NCI-H748 treated with DMSO at 0.1 percent for 48 hours (cell line): ENCODE results near the gene EHD4.

Experiments used
- DNase-seq: peaks from one replicate; lab custom pipeline; 2025; lab: John Stamatoyannopoulos, UW

EHD4 gene

DNA sequence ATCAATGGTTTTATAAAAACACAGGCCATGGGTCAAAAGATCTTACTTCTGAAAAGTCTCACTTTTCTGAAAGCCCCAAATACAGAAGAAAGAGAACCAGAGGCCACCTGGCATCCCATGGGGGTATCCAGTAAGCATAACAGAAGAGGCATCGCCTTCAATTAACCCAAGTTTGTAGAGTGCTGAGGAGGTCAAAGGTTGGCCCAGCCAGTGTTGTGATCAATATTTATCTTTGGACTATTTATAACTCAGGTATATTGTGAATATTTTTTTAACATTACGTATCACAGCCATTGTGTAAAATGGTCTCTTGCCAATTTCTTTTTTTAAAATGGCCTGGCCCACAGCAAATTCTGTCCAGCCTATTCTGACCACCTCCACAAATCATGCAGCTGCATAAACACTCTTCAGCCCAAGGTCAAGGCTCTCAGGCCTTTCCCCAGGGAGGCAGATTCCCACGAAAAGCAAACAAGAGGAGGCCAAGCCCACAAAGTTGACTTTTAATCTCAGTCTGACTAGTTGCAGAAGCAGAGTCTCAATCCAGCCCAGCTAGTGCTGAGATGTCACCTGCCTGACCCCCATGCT, 52.3 kb downstream of the EHD4 start:
- DNase-seq = peak; percentile 1

DNA sequence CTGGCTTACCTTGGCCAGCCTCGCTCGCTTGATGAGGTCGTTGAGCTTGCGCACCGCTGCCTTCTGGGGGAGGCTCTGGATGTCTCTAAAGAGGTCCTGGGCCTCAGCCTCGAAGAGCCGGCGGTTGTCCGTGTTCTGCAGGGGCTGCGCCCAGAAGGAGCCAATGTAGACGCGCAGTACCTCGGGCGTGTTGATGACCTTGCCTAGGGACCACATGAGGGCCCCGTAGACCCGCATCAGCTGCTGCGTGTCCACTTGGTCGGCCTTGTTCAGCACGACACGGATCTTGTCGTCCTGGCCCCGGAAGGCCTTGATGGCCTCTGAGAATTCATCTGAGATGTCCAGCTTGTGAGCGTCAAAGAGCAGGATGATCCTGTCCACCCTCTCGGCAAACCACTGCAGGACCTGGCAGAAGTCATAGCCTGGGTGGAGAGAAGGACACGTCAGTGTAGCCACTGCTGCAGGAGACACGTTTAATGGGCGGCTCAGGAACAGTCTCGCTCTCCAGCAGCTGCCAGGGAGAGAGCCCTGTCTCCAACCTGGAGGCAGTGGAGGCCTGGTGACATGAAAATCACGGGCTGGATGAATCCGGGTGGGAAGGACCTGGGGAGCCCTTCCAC, 53.0 kb downstream of the EHD4 start:
- no peak for DNase-seq

DNA sequence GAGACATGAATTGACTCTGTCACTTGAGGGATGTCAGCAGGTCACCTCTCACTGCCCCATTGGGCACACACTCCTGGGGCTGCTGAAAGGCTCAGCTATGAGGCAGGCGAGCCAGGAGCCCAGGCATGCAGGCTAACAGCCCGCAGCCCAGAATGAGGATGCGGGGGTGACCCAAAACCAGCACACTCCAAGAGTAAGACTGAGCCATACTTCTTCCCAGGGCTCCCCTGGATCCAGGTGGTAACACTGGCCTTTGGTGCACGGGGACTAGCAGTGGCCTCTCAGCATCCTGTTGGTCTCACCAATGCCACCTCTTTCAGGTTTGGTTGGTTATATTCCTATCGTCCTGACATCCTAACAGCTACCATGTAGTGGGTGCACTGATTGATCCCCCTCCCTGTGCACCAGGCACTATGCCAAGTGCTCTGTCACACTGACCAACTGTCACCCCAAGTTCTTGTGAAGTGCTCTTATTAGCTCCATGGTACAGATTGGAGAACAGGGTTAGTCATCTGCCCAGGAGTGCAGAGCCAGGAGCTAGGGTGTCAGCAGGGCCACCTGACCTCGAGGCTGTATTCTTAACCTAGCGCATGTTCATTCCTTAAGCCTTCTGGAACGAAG, 53.7 kb downstream of the EHD4 start:
- no peak for DNase-seq

DNA sequence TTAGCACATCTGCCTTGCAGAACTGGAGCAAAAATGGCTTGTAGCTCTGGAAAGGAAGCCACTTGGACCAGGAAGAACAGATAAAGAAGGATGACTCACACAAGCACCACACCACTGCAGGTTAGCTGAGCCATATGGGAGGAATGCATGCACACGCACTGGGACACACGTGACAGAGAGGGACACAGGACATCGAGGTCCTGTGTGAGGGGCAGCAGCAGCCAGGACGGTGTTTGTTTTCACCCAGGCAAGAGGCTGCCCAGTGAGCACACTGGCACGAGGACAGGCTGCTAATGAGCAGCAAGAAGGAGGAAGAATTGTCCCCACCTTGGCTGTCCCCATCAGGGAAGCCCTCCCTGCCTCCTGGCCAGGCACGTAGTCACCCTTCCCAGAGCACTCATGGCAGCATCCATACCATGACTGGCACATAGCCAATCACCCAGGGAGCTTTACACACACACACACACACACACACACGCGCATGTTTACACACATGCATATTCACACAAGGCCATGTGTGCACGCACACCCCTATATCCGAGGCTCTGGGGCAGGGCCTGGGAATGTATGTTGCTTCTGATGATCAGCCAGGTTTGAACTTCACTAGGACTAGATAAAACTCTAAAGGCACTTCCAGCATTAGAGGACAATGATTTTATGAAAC, 54.5 kb downstream of the EHD4 start:
- no peak for DNase-seq

GRCh38 chr15:41915255-41915994, 56.9 kb downstream of the EHD4 start:
- DNase-seq = no peak

DNA sequence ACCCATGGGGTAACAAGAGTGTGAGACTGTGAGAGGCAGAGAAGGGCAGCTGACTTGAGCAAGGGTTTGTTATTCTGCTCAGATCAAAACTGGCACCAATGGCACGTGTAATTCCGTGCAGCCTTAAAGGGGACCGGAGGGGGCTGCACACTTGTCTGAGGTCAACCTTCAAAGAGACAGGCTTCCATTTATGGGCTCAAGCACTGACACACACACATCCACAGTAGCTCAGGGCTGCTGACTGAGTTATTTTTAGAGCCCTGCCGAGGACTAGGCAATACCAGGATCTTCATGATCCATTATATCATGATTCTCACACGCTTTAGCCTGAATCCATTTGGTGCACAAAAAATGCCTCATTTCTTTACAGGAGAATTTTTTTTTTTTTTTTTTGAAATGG, 57.9 kb downstream of the EHD4 start:
- no peak for DNase-seq

- DNase-seq = no peak
These were observed 59.1 kb downstream of the EHD4 start for GRCh38 chr15:41913256-41913655.

GRCh38 chr15:41911691-41912345, 60.5 kb downstream of the EHD4 start:
- DNase-seq = no peak

DNA sequence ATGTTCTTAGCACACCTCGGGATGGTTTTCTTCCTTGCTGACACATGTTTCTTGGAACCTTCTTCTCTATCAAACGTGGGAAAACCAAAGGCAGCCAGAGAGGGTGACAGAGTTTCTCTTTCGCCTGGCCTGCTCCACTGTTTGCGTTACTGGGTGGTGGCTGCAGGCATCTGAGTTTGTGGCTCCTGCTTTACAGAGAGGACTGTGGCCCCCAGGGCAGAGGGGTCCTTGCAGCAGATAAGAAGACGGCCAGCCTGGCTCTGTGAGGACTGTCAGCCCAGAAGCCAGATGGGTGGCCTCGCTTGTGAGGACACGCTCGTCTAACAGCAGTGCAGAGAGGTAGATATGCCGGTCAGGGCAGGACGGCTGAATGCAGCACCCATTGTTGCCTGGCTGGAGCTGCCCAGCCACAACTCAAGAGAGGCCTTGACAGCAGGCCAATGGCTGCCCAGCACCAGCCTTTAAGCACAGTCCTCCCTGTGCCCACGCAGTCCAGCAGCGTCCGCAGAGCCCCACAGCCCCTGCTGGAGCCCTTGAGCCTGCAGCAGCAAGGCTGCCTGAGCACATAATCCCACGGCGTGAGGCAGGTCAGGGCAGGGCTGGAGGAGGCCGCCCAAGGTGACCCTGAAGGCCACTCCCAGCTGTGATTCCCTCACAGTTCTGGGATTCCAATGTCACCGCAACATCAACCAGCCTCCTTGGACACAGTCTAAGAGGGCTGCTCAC, 63.5 kb downstream of the EHD4 start:
- no peak for DNase-seq

DNA sequence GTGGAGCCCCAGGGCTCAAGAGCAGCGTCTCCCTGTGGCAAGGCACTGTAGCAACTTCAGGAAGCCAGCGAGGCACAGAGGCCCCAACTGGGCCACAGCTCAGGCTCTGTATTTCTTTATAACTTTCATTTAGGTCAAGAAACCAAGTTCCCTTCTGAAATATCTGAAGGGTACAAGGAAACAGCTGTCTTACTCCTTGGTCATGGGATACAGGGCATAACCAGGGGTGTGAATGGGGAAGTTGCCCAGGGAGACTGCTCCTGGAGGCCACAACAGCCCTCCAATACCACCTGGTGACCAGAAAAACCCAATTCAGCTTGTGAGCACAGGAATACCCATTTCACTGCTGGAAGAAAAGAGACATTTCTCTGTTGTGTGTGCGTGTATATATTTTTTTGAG, 65.2 kb downstream of the EHD4 start:
- DNase-seq = no peak

DNA sequence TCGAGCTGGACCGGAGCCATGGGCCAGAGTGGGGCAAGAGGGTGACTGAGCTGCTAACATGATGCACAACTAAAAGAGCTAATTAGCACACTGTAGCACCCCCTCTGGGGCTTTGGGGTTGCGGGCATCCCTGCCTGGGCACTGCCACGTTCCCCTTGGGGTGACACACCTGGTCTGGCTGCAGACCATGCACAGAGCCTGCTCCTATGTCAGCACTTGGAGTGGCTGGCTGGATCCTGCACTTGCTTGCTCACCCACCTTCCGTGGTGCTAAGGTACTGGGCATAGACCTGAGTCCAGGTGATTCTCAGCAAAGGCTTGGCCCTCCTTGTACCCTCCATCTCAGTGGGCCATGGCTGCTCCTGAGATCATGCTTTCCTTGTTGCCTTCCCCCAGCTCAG, 65.7 kb downstream of the EHD4 start:
- DNase-seq = no peak

DNA sequence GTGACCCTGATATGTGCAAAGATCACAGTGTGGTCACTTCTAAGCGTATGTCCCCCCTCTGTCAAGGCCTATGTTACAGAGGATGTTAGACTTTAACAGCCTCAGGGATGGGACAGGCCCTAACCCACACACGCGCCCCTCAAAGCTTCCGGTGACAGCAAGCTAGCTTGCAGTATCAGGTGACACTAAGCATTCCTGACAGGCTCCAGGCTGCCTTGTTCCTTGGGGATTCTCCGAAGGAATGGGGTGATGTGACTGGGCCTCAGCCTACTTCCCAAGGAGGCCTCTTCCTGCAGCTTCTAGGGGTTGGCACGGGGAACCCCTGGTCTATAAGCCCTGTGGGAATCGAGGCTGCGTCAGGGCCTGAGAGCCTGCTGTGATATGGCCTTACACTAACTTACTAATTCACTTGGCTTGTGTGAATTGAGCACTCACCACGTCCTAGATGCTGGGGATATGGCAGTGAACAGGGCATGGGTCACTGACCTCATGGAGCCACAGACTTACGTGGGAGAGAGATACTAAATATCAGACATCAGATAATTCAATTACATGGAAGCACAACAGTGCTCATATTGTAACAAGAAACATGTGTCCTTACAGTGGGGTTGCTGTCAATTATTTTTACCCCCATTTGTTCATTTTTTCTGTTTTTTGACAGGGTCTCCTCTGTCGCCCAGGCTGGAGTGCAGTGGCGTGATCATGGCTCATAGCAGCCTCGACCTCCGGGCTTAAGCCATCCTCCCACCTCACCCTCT, 67.1 kb downstream of the EHD4 start:
- no peak for DNase-seq

DNA sequence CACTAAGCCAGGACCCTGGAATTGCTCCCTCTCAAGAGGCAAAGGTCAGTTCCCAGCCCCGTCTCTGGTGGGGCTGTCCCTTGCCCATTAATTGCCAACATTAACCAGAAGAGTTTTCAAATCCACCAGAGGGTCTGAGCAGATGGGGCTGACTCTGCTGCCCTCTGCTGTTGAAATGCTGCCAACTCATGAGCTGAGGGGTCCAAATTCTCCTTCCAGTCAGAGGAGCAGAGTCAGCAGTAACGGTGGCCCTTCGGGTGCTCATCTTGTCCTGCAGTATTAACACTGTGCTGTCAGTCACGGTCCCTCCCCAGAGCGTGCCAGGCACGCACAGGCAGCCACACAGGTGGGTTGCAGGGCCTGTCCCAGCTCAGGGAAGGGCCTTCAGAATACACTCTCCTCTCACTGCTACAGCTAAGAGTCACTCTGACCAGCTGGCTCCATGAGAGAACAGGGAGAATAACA, 67.8 kb downstream of the EHD4 start:
- DNase-seq = peak; percentile 3

DNA sequence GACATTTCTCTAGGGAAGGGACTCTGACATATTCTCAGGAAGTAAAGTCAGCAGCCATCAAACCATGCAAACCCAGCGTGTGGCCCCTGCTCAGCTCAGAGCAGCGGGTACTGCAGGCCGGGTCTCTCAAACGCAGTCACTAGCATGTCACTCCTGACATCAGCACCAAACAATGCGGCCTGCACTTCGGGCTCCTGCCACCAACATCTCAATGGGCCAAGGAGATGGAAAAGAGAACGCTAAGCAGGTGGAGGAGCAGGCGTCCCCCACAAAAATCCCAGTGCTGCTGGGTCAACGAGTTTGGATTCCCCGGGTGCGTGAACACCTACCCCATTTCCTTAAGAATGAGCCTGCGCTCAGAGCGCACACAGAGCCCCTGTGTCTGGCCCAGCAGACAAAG, 68.6 kb downstream of the EHD4 start:
- no peak for DNase-seq

GRCh38 chr15:41901431-41901830, 70.9 kb downstream of the EHD4 start:
- DNase-seq = no peak

DNA sequence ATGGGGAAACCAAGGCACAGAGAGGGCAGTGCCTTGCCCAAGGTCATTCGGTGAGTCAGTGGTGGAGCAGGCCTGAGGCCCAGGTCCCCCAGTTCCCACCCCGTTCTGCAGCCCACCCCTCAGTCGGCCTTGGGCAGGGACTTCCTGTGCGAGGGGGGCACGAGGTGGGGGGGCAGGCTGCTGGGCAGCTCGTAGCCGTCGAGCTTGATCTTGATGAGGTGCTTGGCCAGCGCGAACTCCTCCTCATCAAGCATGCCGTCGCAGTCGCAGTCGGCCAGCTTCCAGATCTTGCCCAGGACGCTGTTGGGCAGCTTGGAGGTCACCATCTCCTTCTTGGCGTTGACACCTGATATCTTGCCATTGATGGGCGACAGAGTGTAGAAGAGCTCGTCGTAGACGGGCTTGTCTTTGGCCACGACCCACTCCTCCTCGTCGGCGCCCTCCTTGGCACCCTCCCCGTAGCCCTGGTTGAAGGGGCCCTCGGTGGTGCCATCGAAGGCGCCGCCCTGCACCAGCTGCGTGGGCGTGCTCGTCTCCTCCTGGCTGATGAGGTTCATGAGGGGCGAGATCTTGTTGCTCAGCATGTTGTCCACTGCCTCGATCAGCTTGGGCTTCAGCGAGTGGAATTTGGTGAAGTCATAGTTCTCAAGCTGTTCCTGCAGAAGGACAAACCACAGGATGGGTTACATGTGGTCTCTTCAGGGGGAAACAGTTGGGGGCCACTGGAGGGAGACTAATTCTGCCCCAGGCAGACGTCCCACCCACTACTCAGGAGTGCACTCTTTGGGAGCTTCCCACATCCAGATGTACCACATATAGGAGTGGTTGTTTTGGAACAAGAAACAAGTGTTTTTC, 71.6 kb downstream of the EHD4 start:
- no peak for DNase-seq

DNA sequence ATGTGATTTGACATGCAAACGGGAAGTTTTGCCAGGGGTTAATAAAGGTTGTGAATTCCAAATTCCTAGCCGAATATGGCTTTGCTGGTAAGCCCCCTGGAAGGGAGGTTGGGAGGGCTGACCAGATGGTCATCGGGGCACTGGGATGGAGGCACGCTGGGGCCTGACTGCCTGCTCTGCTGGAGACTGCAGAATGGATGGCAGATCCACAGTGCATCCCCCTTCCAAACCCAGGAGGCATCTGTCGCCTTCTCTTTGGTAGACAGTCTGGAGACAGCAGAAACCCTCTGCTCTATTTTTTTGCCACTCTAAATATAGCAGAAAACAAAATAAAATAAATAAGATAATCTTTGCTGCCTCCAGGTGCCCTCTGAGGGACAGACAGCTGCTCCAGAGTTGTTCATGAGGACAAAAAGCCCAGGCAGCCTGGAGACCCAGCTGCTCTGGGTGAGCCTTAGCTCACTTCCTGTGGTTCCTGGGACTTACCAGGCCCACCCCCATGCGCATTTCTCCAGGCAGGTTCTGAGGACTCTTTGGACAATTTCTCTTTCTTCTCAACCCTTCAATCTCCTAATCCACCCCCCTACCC, 72.4 kb downstream of the EHD4 start:
- DNase-seq = no peak

DNA sequence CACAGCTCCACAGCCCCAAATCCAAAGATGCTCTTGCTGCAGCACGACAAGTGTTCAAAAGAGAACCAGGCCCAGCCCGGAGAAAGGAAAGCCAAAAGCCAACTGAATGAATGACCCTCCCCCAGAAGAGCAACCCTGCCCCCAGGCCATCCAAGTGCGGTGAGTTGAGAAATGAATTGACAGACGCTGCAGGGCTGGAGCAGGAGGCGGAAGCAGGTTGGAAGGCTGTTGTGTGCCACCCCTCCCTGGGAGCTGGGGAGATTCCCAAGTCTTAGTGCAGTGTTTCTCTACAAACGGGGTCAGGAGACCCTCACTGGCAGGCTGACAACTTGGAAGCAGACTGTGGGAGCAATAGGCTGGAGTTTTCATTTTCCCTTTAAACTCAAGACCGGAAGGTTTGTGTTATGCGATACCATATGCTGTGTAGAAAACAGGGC, 75.0 kb downstream of the EHD4 start:
- DNase-seq = no peak

DNA sequence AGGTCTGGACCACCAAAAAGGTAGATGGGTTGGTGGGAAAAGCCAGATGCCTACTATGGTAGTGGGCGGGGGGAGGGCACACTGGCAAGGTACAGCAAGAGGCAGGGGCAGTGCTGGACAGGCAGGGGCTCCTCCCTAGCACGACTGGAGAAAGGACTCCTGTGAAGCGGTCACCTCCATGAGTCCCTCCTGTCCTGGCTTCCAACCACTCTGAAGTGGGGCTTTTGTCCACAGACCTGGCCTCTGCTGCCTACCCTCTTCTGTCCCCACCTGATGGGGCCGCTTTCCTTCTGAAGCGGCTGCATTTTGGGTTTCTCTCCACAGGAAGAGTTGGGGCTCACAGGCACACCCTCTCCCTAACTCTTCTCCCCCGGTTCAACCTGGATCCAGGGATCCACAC, 75.8 kb downstream of the EHD4 start:
- DNase-seq = no peak
